Endothelial cell (in vitro differentiated cells): ENCODE results near the gene MGST2. TPM values are rescaled to one million over a fixed set of nuclear protein-coding genes. Genes with fewer than 3 reads are reported as not detected.

Experiments
- DNase-seq: peaks from one replicate; pipeline ENCODE4 v3.0.0; 2021; ENCODE audit warnings: low spot score
- H3K27ac Mint-ChIP-seq: one replicate; pipeline ENCODE4 v1.8.0; 2021; ENCODE audit warnings: mixed read lengths, inconsistent platforms; ENCODE audit not compliant: unreplicated experiment
- H3K27me3 Mint-ChIP-seq: one replicate; pipeline ENCODE4 v1.8.0; 2021; ENCODE audit warnings: mild to moderate bottlenecking, moderate library complexity, mixed read lengths, inconsistent platforms; ENCODE audit not compliant: unreplicated experiment
- H3K36me3 Mint-ChIP-seq: one replicate; pipeline ENCODE4 v1.8.0; 2021; ENCODE audit warnings: mild to moderate bottlenecking, low read depth, mixed read lengths, inconsistent platforms; ENCODE audit not compliant: unreplicated experiment
- H3K4me1 Mint-ChIP-seq: one replicate; pipeline ENCODE4 v1.8.0; 2021; ENCODE audit warnings: mild to moderate bottlenecking, mixed read lengths, inconsistent platforms; ENCODE audit not compliant: unreplicated experiment
- H3K4me3 Mint-ChIP-seq: one replicate; pipeline ENCODE4 v1.8.0; 2021; ENCODE audit warnings: mild to moderate bottlenecking, mixed read lengths, inconsistent platforms; ENCODE audit not compliant: unreplicated experiment
- H3K9me3 Mint-ChIP-seq: one replicate; pipeline ENCODE4 v1.8.0; 2021; ENCODE audit warnings: mixed read lengths, inconsistent platforms; ENCODE audit not compliant: unreplicated experiment
- total RNA-seq: library from RNA; stranded (reverse); fragmentation: NEBNext Ultra II Directional; extraction: Animal tissue kit (Norgen Biotek cat#: 25700); gene quantifications from one replicate; pipeline ENCODE4 v1.2.1, GENCODE V29; 2021; ENCODE audit not compliant: unreplicated experiment
- TF ChIP-seq, protein P1 (sequence below): fragments of 200-600 bp; sonication (generic); IDR thresholded peaks from one replicate; pipeline ENCODE4 v1.5.0; 2021; ENCODE audit warnings: antibody characterized with exemption; ENCODE audit not compliant: unreplicated experiment

MGST2 gene
- total RNA-seq, 1 donor from 2014 or later = 98.3 TPM

DNA sequence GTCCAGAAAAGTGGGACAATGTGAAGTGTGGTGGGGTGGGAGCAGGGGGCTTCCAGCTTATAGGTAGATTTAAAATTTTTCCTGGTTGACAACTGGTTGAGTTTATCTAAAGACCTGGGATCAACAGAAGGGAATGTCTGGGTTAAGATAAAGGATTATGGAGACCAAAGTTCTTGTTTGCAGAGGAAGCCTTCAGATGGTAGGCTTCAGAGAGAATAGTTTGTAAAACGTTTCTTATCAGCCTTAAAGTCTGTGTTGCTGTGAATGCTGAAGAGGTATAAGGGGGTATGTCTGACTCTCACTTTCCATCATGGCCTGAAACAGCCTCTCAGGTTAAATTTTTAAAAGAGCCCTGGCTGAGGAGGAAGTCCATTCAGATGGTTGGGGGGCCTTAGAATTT lies 20.5 kb downstream of the MGST2 start:
- H3K4me3 Mint-ChIP-seq = no peak overlapping the region
- peaks cover 46% of the 10 kb centered on the region for H3K4me1 Mint-ChIP-seq

DNA sequence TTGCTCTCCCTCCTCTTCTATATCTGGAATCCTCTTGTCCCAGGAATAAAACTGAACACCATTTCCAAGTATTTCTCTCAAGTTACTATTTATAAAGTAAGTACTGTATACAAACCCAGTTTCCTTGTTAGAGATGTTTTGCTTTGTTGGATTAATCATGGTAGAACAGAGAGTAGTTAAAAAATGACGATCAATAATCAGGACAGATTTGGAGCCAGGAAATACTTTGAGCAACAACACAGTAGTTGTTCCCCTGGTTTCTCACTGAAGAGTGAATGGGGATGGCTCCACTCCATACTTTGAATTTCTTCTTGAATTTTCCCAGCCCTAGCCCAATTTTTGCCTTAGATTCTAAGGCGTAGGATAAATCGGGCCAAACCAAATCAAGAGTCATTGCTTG lies 21.4 kb downstream of the MGST2 start:
- TF ChIP-seq, protein P1, sequence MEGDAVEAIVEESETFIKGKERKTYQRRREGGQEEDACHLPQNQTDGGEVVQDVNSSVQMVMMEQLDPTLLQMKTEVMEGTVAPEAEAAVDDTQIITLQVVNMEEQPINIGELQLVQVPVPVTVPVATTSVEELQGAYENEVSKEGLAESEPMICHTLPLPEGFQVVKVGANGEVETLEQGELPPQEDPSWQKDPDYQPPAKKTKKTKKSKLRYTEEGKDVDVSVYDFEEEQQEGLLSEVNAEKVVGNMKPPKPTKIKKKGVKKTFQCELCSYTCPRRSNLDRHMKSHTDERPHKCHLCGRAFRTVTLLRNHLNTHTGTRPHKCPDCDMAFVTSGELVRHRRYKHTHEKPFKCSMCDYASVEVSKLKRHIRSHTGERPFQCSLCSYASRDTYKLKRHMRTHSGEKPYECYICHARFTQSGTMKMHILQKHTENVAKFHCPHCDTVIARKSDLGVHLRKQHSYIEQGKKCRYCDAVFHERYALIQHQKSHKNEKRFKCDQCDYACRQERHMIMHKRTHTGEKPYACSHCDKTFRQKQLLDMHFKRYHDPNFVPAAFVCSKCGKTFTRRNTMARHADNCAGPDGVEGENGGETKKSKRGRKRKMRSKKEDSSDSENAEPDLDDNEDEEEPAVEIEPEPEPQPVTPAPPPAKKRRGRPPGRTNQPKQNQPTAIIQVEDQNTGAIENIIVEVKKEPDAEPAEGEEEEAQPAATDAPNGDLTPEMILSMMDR = no peak
- DNase-seq = no peak
- H3K9me3 Mint-ChIP-seq = peaks cover 10% of the 10 kb centered on the region
- H3K36me3 Mint-ChIP-seq = peaks cover 54% of the 10 kb centered on the region
- H3K27me3 Mint-ChIP-seq = peaks cover 2% of the 10 kb centered on the region
- peaks cover 47% of the 10 kb centered on the region for H3K4me1 Mint-ChIP-seq
- H3K4me3 Mint-ChIP-seq = no peak overlapping the region
- H3K27ac Mint-ChIP-seq = no peak overlapping the region

More for the DNA sequence above, 20.5 kb downstream of the MGST2 start:
- peaks cover 10% of the 10 kb centered on the region for H3K9me3 Mint-ChIP-seq
- DNase-seq = no peak
- H3K36me3 Mint-ChIP-seq = peaks cover 52% of the 10 kb centered on the region
- no peak overlapping the region for H3K27ac Mint-ChIP-seq
- peaks cover 2% of the 10 kb centered on the region for H3K27me3 Mint-ChIP-seq
- TF ChIP-seq, protein P1 = no peak

DNA sequence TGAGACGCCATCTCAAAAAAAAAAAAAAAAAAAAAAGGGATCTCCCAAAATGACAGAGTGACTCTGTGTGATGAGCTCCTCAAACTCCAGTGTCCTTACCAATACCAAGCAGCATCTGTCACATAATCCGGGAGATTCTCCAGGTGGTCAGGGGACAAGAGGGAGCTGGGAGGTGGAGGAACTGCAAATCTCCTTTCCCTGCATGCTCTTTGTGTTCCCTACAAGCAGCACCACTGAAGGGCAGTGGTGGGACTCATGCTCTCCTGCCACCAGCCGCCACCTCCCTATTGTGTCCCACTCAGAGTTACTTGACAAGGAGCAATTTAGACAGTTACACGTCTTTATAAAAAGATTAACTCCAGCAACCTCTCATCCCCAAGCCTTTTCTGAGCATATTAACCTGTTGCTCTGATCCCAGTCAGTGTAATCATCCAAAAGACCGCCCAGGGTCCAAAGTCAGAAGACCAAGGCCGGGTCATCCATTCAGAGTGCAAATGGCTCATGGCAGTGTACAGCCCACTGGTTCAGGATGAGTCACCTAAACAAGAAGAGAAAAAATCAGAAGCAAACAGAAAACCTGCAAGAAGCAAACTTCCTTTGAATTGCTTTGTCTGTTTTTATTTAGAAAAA lies 23.6 kb downstream of the MGST2 start:
- peaks cover 43% of the 10 kb centered on the region for H3K4me1 Mint-ChIP-seq
- H3K36me3 Mint-ChIP-seq = peaks cover 39% of the 10 kb centered on the region
- peaks cover 4% of the 10 kb centered on the region for H3K27me3 Mint-ChIP-seq
- TF ChIP-seq, protein P1 = no peak
- H3K27ac Mint-ChIP-seq = no peak overlapping the region
- no peak overlapping the region for H3K4me3 Mint-ChIP-seq
- peaks cover 4% of the 10 kb centered on the region for H3K9me3 Mint-ChIP-seq
- DNase-seq = no peak

DNA sequence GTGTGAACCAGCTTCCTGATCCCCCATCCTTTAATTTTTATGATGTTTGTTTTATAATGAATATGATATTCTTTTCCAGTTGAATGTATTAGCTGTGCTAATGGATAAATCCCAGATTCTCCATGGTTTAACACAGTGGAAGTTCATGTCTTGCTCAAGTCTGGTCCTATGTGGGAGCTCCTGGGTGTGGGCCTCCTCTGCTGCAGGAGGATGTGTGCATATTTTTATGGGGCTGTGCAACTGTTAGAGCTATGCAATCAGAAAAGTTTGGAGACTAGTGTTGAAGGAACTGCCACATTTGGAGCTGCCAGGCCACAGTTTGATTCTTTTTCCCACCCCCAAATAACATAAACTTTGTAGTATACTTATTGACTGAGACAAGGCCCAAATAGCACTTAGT lies 24.8 kb downstream of the MGST2 start:
- TF ChIP-seq, protein P1 = no peak
- no peak for DNase-seq
- Mint-ChIP-seq H3K27me3 (peaks cover 4% of the 10 kb centered on the region), H3K36me3 (peaks cover 33% of the 10 kb centered on the region), H3K4me3 (no peak overlapping the region), H3K9me3 (no peaks in the 10 kb centered on the region), H3K4me1 (peaks cover 37% of the 10 kb centered on the region), H3K27ac (no peak overlapping the region)

DNA sequence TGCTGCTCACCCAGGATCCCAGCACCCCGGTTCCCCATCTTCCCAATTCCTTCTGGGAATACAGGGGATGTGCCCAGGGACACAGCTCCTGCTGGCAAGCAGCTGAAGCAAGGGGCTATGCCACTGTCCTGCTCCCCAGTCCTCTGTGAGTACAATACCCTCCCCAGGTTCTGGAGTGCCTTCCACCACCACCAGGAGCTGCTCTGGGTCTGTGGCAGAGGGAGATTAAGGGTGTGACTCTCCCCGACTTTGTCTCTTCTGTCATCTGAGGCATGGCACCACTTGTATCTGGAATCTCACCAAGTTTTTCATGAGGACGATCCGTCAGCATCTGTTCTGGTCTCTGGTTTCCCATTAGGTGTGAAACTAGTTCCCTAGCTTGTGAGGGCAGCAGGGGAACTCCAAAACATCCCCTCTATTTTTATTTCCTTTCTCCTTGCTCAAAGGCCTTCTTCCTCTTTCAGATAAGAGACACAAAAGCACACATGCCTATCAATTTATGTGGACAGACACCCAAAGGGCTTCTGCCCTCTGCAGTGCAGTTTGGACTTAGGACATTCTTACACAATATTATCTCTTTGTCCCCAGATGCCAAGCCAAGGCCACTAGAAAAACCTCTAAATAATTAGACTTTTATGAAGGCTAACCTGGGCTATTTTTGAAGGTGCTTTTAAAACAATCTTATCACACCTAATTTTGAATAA lies 26.8 kb downstream of the MGST2 start:
- peak; percentile 32 for DNase-seq
- Mint-ChIP-seq H3K4me3 (peak overlapping the region; percentile 17), H3K27me3 (peaks cover 4% of the 10 kb centered on the region), H3K9me3 (no peaks in the 10 kb centered on the region), H3K4me1 (peaks cover 26% of the 10 kb centered on the region), H3K36me3 (peaks cover 31% of the 10 kb centered on the region), H3K27ac (peak overlapping the region; percentile 82)
- TF ChIP-seq, protein P1 = no peak
